ENCODE measurements around the gene AIFM3. TPM values are rescaled to one million over a fixed set of nuclear protein-coding genes. Genes with fewer than 3 reads are reported as not detected.

Gene AIFM3
- total and polyA plus RNA-seq, 2 of the 13 experiments (the other 11 are each of a cell fraction or from before 2014, with no cell fraction given): 9.0 to 15.3 TPM

DNA sequence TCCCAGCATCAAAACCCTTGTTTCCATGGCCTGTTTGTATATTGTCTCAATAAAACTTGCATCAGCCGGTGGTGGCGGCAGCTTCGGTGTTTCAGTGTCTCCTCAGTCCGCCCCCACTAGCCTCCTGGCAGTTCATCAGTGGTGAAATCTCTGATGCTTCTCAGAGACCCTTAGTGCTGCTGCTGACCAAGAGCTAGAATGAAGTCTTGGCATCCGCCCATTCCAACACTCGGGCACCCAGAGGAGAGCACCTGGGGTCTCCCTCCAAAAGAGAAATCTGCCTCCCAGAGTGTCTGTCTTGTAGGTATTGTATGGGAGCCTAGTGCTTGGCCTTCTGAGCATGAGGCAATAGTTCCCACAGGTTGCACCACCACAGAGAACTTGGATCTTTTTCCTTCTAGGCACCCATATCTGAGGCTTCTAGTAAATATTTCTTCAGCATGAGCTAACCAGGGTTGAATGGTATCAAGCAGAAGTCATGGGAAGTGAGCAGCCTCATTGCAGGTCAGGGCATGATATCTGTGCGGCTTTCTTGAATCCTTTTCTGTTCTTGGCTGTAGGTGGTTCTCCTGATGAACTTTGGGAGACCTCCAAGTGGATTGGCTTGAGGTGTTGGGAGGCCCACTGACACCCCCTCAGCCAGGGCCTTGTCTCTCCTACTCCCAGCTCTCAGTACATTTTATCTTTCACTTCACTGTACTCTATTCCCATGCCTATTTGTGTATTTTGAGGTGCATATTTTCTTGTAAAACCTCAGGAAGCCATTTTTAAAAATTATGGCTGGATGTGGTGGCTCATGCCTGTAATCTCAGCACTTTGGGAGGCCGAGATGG is 13.2 kb upstream of the AIFM3 start (continued):
- TF ChIP-seq ZNF674 (CRISPR knock-in tag; IDR thresholded peaks at IDR 0.05; ENCODE audit: low read depth) (no peak), ZNF619 (CRISPR knock-in tag; IDR thresholded peaks at IDR 0.05) (no peak), HOXA9 (CRISPR knock-in tag; IDR thresholded peaks at IDR 0.05; ENCODE audit: borderline replicate concordance) (no peak), PRPF4 (IDR thresholded peaks at IDR 0.05; ENCODE audit: low read depth, low read length, poor library complexity, severe bottlenecking) (no peak), ZBTB38 (CRISPR knock-in tag; IDR thresholded peaks at IDR 0.05) (no peak), SKI (IDR thresholded peaks at IDR 0.05; ENCODE audit: partially characterized antibody) (no peak), SYNCRIP (IDR thresholded peaks at IDR 0.05; ENCODE audit: insufficient read depth, low read depth, low read length) (no peak), MTF1 (CRISPR knock-in tag; IDR thresholded peaks at IDR 0.05) (no peak), PHB2 (IDR thresholded peaks at IDR 0.05; ENCODE audit: partially characterized antibody) (no peak), CBX2 (IDR thresholded peaks at IDR 0.05; ENCODE audit: low read depth, low read length) (no peak), CBX2 (CRISPR knock-in tag; IDR thresholded peaks at IDR 0.05; ENCODE audit: low read depth) (no peak), ZNF367 (CRISPR knock-in tag; IDR thresholded peaks at IDR 0.05; ENCODE audit: borderline replicate concordance) (no peak), PITX1 (CRISPR knock-in tag; IDR thresholded peaks at IDR 0.05) (no peak), ZNF101 (CRISPR knock-in tag; IDR thresholded peaks at IDR 0.05; ENCODE audit: borderline replicate concordance, low read depth) (no peak), AHR (CRISPR knock-in tag; IDR thresholded peaks at IDR 0.05) (no peak), ZFY (CRISPR knock-in tag; IDR thresholded peaks at IDR 0.05) (no peak)
- TF ChIP-seq, protein P1, sequence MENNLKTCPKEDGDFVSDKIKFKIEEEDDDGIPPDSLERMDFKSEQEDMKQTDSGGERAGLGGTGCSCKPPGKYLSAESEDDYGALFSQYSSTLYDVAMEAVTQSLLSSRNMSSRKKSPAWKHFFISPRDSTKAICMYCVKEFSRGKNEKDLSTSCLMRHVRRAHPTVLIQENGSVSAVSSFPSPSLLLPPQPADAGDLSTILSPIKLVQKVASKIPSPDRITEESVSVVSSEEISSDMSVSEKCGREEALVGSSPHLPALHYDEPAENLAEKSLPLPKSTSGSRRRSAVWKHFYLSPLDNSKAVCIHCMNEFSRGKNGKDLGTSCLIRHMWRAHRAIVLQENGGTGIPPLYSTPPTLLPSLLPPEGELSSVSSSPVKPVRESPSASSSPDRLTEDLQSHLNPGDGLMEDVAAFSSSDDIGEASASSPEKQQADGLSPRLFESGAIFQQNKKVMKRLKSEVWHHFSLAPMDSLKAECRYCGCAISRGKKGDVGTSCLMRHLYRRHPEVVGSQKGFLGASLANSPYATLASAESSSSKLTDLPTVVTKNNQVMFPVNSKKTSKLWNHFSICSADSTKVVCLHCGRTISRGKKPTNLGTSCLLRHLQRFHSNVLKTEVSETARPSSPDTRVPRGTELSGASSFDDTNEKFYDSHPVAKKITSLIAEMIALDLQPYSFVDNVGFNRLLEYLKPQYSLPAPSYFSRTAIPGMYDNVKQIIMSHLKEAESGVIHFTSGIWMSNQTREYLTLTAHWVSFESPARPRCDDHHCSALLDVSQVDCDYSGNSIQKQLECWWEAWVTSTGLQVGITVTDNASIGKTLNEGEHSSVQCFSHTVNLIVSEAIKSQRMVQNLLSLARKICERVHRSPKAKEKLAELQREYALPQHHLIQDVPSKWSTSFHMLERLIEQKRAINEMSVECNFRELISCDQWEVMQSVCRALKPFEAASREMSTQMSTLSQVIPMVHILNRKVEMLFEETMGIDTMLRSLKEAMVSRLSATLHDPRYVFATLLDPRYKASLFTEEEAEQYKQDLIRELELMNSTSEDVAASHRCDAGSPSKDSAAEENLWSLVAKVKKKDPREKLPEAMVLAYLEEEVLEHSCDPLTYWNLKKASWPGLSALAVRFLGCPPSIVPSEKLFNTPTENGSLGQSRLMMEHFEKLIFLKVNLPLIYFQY (CRISPR knock-in tag; IDR thresholded peaks at IDR 0.05; ENCODE audit: borderline replicate concordance): no peak
- TF ChIP-seq, protein P2, sequence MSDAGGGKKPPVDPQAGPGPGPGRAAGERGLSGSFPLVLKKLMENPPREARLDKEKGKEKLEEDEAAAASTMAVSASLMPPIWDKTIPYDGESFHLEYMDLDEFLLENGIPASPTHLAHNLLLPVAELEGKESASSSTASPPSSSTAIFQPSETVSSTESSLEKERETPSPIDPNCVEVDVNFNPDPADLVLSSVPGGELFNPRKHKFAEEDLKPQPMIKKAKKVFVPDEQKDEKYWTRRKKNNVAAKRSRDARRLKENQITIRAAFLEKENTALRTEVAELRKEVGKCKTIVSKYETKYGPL (CRISPR knock-in tag; IDR thresholded peaks at IDR 0.05): no peak
- TF ChIP-seq, protein P3, sequence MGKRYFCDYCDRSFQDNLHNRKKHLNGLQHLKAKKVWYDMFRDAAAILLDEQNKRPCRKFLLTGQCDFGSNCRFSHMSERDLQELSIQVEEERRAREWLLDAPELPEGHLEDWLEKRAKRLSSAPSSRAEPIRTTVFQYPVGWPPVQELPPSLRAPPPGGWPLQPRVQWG (CRISPR knock-in tag; IDR thresholded peaks at IDR 0.05; ENCODE audit: borderline replicate concordance, low read depth): no peak
- TF ChIP-seq, protein P4, sequence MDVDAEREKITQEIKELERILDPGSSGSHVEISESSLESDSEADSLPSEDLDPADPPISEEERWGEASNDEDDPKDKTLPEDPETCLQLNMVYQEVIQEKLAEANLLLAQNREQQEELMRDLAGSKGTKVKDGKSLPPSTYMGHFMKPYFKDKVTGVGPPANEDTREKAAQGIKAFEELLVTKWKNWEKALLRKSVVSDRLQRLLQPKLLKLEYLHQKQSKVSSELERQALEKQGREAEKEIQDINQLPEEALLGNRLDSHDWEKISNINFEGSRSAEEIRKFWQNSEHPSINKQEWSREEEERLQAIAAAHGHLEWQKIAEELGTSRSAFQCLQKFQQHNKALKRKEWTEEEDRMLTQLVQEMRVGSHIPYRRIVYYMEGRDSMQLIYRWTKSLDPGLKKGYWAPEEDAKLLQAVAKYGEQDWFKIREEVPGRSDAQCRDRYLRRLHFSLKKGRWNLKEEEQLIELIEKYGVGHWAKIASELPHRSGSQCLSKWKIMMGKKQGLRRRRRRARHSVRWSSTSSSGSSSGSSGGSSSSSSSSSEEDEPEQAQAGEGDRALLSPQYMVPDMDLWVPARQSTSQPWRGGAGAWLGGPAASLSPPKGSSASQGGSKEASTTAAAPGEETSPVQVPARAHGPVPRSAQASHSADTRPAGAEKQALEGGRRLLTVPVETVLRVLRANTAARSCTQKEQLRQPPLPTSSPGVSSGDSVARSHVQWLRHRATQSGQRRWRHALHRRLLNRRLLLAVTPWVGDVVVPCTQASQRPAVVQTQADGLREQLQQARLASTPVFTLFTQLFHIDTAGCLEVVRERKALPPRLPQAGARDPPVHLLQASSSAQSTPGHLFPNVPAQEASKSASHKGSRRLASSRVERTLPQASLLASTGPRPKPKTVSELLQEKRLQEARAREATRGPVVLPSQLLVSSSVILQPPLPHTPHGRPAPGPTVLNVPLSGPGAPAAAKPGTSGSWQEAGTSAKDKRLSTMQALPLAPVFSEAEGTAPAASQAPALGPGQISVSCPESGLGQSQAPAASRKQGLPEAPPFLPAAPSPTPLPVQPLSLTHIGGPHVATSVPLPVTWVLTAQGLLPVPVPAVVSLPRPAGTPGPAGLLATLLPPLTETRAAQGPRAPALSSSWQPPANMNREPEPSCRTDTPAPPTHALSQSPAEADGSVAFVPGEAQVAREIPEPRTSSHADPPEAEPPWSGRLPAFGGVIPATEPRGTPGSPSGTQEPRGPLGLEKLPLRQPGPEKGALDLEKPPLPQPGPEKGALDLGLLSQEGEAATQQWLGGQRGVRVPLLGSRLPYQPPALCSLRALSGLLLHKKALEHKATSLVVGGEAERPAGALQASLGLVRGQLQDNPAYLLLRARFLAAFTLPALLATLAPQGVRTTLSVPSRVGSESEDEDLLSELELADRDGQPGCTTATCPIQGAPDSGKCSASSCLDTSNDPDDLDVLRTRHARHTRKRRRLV (CRISPR knock-in tag; IDR thresholded peaks at IDR 0.05): no peak
